ENCODE data around the gene NRK.

NRK gene

GRCh38 chrX:105816517-105816916, 5.8 kb upstream of the NRK start:
- no peak for DNase-seq (ENCODE audit: low spot score)
- no peak for TF ChIP-seq CTCF (IDR thresholded peaks at IDR 0.05; ENCODE audit: extremely low read depth, insufficient read depth, missing control alignments)
- in situ Hi-C loops (cut with MboI; ENCODE audit: low pct_unique_long_range_greater_than_20kb, low sequenced_read_pairs, unreplicated experiment), result no loop called here

GRCh38 chrX:105820247-105820646, 2.1 kb upstream of the NRK start:
- in situ Hi-C loops (cut with MboI; ENCODE audit: low pct_unique_long_range_greater_than_20kb, low sequenced_read_pairs, unreplicated experiment), result no loop called here
- DNase-seq (ENCODE audit: low spot score), result no peak
- TF ChIP-seq CTCF (IDR thresholded peaks at IDR 0.05; ENCODE audit: extremely low read depth, insufficient read depth, missing control alignments), result no peak

GRCh38 chrX:105821471-105822121, 743 bp upstream of the NRK start:
- in situ Hi-C loops (cut with MboI; ENCODE audit: low pct_unique_long_range_greater_than_20kb, low sequenced_read_pairs, unreplicated experiment), result no loop called here
- DNase-seq (ENCODE audit: low spot score), result no peak

GRCh38 chrX:105823092-105823455, 735 bp downstream of the NRK start:
- no peak for DNase-seq (ENCODE audit: low spot score)
- no peak for TF ChIP-seq CTCF (IDR thresholded peaks at IDR 0.05; ENCODE audit: extremely low read depth, insufficient read depth, missing control alignments)
- in situ Hi-C loops (cut with MboI; ENCODE audit: low pct_unique_long_range_greater_than_20kb, low sequenced_read_pairs, unreplicated experiment), result no loop called here

More at GRCh38 chrX:105821471-105822121, 743 bp upstream of the NRK start:
- TF ChIP-seq CTCF (IDR thresholded peaks at IDR 0.05; ENCODE audit: extremely low read depth, insufficient read depth, missing control alignments), result no peak

GRCh38 chrX:105829011-105829410, 6.7 kb downstream of the NRK start:
- TF ChIP-seq CTCF (IDR thresholded peaks at IDR 0.05; ENCODE audit: extremely low read depth, insufficient read depth, missing control alignments), result no peak
- in situ Hi-C loops (cut with MboI; ENCODE audit: low pct_unique_long_range_greater_than_20kb, low sequenced_read_pairs, unreplicated experiment), result no loop called here
- DNase-seq (ENCODE audit: low spot score), result no peak

- no peak for DNase-seq (ENCODE audit: low spot score)
- no peak for TF ChIP-seq CTCF (IDR thresholded peaks at IDR 0.05; ENCODE audit: extremely low read depth, insufficient read depth, missing control alignments)
- in situ Hi-C loops (cut with MboI; ENCODE audit: low pct_unique_long_range_greater_than_20kb, low sequenced_read_pairs, unreplicated experiment), result no loop called here
Measured at GRCh38 chrX:105837232-105837631, 14.9 kb downstream of the NRK start.
